Measurements from ENCODE around the gene NINL. TPM values are rescaled to one million over a fixed set of nuclear protein-coding genes. Genes with fewer than 3 reads are reported as not detected.
"Not testable (repeated sequence)": the region's sequence is repeated elsewhere in the genome, so short reads cannot be mapped to it uniquely, and the experiment has no call there.

NINL gene
- total RNA-seq (1 to 10 TPM; 1.1 to 5.0 TPM), total RNA-seq (4.0 to 10.4 reads per million in 2 donors)

DNA sequence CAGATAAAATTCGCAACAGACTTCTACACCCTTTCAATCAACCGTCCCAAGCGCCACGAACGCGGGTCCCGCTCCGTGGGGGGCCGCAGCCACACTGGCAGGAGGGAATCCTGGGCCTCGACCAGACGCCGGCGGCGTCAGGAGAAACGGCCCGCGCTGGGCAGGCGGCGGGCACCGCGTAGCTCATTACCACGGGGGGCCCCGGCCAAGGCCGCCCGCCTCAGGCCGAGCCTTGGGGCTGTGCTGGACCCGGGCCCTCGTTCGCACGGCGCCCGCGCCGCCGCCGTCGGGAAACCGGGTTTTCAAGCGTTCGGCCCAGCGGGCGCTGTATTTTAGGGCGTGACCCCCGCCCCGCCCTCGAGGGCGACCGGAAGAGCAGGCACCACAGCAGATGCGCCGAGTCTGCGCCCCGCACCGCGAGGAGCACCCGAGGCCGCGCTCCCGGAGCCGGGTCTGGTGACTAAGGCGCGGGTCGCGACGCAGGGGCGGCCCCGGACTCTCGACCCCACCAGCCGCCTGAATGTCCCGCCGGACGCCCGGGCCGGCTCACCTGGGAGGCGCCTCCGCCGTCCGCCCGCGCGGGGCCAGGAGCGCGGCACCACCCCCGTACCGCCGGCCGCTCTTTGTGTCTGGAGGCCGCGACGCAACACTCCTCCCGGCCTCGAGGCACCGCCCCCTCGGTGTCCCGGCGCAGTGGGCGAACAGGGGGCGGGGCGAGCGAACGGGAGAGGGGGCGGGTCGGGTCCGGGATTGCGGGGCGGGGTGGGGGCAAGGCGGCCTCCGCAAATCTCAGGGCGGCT is at the start of gene NINL:
NINL (minus strand) TSS at position 627 of the 800 bp plus-strand sequence. CDS start 58,944 bp downstream, outside the sequence.
- no peaks in the 10 kb centered on the region for H3K36me3 Mint-ChIP-seq (ENCODE audit: low read depth)
- H3K27me3 Mint-ChIP-seq = no peaks in the 10 kb centered on the region
- DNase-seq = peak; percentile 15 to 23 (median 23)
- peak; percentile 81 for ATAC-seq
- H3K4me3 Mint-ChIP-seq = peak within 1 kb of the TSS; percentile 83
- H3K4me1 Mint-ChIP-seq = peaks cover 6% of the 10 kb centered on the region
- H3K27ac Mint-ChIP-seq = peak within 1 kb of the TSS; percentile 54
- H3K9me3 ChIP-seq (ENCODE audit: control insufficient read depth, low read length, poor library complexity, severe bottlenecking) = no peaks in the 10 kb centered on the region

DNA sequence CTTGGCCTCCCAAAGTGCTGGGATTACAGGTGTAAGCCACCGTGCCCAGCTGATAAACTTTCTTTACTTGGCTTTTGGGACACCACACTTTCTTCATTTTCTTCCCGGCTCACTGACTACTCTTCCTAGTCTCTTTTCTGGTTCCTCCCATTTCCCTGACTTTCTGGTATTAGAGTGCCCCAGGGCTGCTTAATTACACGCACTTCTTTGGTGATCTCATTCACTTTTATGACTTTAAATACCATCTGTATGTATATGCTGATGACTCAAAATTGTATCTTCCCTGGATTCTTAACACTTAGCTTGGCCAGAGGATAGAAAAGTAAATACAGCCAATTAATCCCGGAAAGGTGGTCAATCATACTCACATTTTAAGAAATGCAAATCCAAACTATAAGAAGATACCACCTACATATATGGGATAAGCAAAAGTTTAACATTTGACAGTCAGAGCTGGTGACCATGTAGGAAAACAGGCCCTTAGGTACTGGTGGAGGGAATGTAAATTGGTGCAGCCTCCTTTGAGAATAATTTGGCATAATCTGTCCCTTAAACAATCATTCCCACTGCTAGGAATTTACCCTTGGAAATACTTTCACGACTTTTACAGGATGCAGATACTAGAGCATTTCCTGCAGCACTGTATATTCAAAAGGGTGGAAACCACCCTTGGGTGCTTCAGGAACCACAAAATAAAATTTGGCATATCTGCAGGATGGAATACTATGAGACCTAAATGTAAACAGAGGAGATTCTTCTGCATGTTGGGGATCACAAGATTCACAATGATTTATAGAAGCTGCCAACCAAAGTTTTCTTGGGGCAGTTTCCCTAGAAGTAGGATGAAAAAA is 47.8 kb upstream of the NINL start:
- H3K27ac Mint-ChIP-seq = no peak overlapping the region
- no peak for ATAC-seq
- H3K9me3 ChIP-seq (ENCODE audit: control insufficient read depth, low read length, poor library complexity, severe bottlenecking) = no peaks in the 10 kb centered on the region
- no peak overlapping the region for H3K4me3 Mint-ChIP-seq
- H3K4me1 Mint-ChIP-seq = peaks cover 5% of the 10 kb centered on the region
- no peak for DNase-seq
- H3K27me3 Mint-ChIP-seq = no peaks in the 10 kb centered on the region
- H3K36me3 Mint-ChIP-seq (ENCODE audit: low read depth) = peaks cover 2% of the 10 kb centered on the region

DNA sequence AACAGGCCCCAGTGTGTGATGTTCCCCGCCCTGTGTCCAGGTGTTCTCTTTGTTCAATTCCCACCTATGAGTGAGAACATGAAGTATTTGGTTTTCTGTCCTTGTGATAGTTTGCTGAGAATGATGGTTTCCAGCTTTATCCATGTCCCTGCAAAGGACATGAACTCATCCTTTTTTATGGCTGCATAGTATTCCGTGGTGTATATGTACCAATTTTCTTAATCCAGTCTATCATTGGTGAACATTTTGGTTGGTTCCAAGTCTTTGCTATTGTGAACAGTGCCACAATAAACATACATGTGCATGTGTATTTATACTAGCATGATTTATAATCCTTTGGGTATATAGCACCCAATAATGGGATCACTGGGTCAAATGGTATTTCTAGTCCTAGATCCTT is 45.3 kb upstream of the NINL start:
- not testable (repeated sequence) for H3K4me3 Mint-ChIP-seq; H3K27me3 Mint-ChIP-seq; ATAC-seq; DNase-seq; H3K9me3 ChIP-seq (ENCODE audit: control insufficient read depth, low read length, poor library complexity, severe bottlenecking); H3K36me3 Mint-ChIP-seq (ENCODE audit: low read depth); H3K27ac Mint-ChIP-seq
- peaks cover 11% of the 10 kb centered on the region for H3K4me1 Mint-ChIP-seq

DNA sequence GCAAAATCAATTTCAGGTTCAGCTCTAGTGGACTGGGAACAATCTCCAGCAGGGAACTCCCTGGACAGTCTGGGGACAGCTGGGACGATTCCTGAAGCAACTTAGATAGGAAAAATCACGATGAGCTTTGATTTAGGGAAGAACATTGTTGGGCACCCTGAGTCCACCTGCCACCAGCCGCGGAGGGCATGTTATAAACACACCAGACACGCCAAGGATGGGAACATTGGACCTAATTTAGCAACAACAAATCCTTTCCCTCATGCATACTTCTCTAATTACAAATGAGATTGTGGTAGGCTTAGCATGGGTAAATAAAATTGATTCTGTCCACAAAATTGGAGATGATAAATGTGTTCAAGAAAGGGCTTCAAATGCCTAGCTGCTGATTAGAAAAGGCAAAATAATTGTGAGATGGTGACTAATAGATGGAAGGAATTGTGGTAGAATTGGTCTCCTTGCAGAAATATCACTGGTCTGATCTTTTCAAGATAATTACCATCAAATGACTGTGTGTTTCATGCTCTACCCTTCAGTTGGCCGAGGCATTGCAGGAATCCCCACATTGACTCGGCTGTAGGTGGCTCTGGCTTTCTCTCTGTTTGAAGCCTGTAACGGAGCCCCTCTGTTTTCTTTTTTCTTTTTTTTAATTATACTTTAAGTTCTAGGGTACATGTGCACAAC is 44.6 kb upstream of the NINL start:
- no peaks in the 10 kb centered on the region for H3K27me3 Mint-ChIP-seq
- H3K36me3 Mint-ChIP-seq (ENCODE audit: low read depth) = peaks cover 2% of the 10 kb centered on the region
- ATAC-seq = no peak
- no peaks in the 10 kb centered on the region for H3K9me3 ChIP-seq (ENCODE audit: control insufficient read depth, low read length, poor library complexity, severe bottlenecking)
- no peak for DNase-seq
- no peak overlapping the region for H3K27ac Mint-ChIP-seq
- peaks cover 11% of the 10 kb centered on the region for H3K4me1 Mint-ChIP-seq
- no peak overlapping the region for H3K4me3 Mint-ChIP-seq

DNA sequence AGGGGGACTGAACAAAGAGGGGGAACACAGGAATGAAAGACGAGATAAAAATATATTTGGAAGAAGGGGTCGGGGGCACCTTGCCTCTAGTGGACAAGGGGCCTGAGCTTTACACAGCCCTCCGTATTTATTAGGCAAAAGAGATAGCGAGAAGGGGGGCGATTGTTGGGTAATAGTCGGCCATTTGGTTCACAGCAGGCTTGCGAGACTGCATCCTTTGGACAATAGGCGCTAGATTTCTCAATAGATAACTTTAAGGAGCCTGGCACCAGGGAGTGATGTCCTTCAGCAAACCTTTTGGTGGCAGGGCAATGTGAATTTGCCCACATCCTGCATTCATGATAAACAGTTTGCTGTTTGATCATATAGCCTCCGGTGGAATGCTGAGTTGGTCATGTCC is 41.4 kb upstream of the NINL start:
- ATAC-seq (no peak), DNase-seq (no peak)
- Mint-ChIP-seq H3K36me3 (ENCODE audit: low read depth) (no peaks in the 10 kb centered on the region), H3K4me1 (peaks cover 25% of the 10 kb centered on the region), H3K4me3 (no peak overlapping the region), H3K27ac (no peak overlapping the region), H3K27me3 (no peaks in the 10 kb centered on the region)
- H3K9me3 ChIP-seq (ENCODE audit: control insufficient read depth, low read length, poor library complexity, severe bottlenecking) = no peaks in the 10 kb centered on the region

DNA sequence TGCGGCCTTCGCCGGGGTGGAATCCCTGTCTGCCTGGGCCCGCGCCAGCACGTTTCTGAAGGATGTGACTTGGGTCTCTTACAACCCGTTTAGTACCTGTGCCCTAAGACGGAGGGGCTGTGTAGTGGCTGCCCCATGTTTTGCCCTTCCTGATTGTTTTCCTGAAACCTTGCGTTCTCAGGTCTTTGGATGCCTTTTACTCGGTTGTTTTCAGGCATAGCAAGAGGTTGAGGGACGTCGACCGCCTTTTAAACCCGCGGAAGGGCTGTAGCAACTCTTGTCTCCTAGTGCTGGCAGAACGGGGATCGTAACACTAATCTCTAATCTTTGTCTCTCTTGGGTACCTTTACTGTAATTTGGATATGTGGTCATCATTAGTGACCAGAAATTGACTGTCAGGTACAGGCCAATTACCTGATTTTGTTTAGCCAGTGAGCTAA is 39.2 kb upstream of the NINL start:
- Mint-ChIP-seq H3K36me3 (ENCODE audit: low read depth) (no peaks in the 10 kb centered on the region), H3K4me3 (peak overlapping the region; percentile 92), H3K27me3 (no peaks in the 10 kb centered on the region), H3K4me1 (peaks cover 29% of the 10 kb centered on the region), H3K27ac (peak overlapping the region; percentile 96)
- ATAC-seq (no peak), DNase-seq (no peak)
- no peaks in the 10 kb centered on the region for H3K9me3 ChIP-seq (ENCODE audit: control insufficient read depth, low read length, poor library complexity, severe bottlenecking)

DNA sequence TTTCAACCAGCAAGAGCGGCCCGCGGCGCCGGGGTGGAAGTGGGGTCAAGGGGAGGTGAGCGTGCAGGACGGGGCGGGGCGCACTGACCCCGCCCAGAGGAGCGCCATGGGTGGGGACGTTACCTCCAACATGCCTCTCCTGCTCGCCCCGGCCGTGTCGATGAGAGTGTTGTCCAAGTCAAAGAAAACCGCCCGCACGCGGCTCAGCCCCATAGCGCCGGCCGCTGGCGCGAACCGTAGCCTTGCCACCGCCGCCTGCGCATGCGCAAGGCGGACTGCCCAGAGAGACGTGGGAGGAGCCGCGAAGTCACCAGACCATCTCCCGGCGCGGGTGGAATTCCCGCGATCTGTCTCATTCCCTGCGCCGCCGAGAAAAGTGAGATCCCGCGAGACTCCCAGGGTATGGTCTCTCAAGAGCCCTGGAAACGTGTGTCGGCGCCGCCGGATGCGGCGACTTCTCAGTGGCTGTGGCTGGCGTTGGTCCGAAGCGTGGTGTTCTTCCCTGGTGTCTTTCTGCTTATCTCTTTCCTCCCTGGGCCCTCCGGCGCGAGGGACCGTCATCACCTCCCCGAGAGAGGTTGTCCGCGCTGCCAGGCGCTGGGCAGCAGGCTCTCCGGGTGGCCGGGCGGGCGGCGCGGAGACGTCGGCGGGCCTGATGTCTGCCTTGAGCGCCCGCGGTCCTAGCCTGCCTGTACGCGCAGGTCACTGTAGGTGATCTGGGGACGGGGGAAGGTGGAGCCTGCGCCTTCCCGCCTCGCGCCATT is 38.6 kb upstream of the NINL start, which contains the start of gene NANP:
NANP (minus strand) TSS at position 279 of the 764 bp plus-strand sequence; CDS start at position 213, 66 bp downstream.
- peak; percentile 69 to 76 (median 73) for DNase-seq
- peak within 1 kb of the TSS; percentile 96 for H3K27ac Mint-ChIP-seq
- H3K9me3 ChIP-seq (ENCODE audit: control insufficient read depth, low read length, poor library complexity, severe bottlenecking) = no peaks in the 10 kb centered on the region
- no peaks in the 10 kb centered on the region for H3K36me3 Mint-ChIP-seq (ENCODE audit: low read depth)
- peak within 1 kb of the TSS; percentile 92 for H3K4me3 Mint-ChIP-seq
- no peaks in the 10 kb centered on the region for H3K27me3 Mint-ChIP-seq
- peak; percentile 86 for ATAC-seq
- H3K4me1 Mint-ChIP-seq = peaks cover 30% of the 10 kb centered on the region

DNA sequence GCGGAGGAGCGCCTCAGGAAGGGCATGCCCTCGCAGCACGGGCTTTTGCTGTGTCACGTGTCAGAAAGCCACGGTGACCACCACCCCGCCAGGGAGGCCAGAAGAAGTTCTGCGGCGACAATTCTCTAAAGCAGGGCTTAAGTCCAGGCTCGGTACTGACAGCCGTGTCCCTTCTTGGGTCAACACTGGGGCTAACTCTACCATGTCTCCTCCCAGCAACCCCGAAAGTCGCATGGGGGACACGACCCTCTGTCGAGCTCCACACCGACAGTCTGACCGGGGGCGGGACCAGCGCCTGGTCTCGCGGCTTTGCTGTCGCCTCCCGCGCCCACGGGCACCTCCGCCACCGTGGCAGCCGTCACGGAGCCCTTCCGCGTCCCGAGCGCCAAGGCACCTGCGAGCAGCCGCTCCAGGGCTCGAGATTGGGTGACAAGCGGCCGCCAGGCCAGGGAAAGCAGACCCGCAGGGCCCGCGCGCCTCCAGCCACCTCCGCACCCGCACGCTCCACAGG is 37.9 kb upstream of the NINL start:
- peaks cover 29% of the 10 kb centered on the region for H3K4me1 Mint-ChIP-seq
- ATAC-seq = peak; percentile 2
- no peaks in the 10 kb centered on the region for H3K27me3 Mint-ChIP-seq
- DNase-seq = peak; percentile 7 to 14 (median 8)
- peak overlapping the region; percentile 92 for H3K4me3 Mint-ChIP-seq
- peak overlapping the region; percentile 96 for H3K27ac Mint-ChIP-seq
- no peaks in the 10 kb centered on the region for H3K36me3 Mint-ChIP-seq (ENCODE audit: low read depth)
- no peaks in the 10 kb centered on the region for H3K9me3 ChIP-seq (ENCODE audit: control insufficient read depth, low read length, poor library complexity, severe bottlenecking)

DNA sequence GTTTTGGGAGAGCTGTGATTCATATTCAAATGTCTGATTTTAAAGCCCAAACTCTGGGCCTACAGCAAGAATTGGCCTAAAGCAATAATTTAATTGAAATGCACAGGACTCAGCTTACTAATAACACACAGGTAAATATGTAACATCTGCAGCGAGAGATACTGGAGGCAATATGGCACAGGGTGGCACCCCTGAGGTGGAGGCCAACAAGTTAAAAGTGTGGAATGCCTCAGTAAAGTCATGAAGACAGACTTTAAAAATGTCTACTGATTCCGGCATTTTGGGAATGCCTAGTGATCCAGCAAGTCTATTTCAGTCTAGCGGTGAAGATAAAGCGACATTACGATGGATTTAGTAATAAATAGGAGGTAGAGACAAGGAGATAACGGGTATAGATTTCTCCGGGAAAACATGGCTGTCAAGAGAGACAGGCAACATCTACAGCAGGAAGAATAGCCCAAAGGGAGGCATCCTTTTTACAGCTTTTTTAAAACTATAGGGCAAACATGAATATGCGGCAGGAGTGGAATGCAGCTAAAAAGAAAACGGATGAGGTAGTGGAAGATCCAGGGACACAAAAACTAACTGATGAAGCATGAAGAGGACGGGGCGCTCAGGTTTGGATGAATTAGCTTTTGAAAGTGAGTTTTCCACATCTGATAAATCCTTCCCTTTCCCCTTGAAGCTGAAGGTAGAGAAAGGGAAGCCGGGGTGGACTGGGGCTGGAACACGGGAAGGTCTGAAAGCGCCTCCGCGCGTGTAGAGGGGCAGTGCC is 37.3 kb upstream of the NINL start:
- ATAC-seq (no peak), DNase-seq (no peak)
- peak overlapping the region; percentile 92 for H3K4me3 Mint-ChIP-seq
- peaks cover 30% of the 10 kb centered on the region for H3K4me1 Mint-ChIP-seq
- no peaks in the 10 kb centered on the region for H3K9me3 ChIP-seq (ENCODE audit: control insufficient read depth, low read length, poor library complexity, severe bottlenecking)
- peak overlapping the region; percentile 96 for H3K27ac Mint-ChIP-seq
- peaks cover 2% of the 10 kb centered on the region for H3K36me3 Mint-ChIP-seq (ENCODE audit: low read depth)
- H3K27me3 Mint-ChIP-seq = no peaks in the 10 kb centered on the region

DNA sequence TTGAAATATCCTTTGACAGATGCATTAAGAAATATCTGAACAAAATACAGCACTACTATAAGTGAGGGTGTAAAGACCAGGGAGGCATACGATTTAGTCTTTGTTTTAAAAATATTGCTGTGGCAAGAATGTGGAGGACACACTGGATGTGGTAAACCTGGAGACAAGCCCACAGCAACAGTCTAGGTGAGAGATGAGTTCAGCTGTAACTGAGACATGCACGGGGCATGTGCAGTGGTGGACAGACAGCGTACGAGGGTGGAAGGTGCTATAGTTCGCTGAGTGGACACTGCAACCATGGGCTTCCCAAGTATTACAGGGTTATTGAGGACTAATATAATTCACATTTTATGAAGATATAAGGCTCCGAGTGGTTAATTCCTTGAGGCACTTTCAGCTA is 36.7 kb upstream of the NINL start:
- H3K4me1 Mint-ChIP-seq = peaks cover 30% of the 10 kb centered on the region
- peak overlapping the region; percentile 92 for H3K4me3 Mint-ChIP-seq
- H3K36me3 Mint-ChIP-seq (ENCODE audit: low read depth) = peaks cover 2% of the 10 kb centered on the region
- no peak for DNase-seq
- H3K27me3 Mint-ChIP-seq = no peaks in the 10 kb centered on the region
- H3K27ac Mint-ChIP-seq = peak overlapping the region; percentile 96
- no peaks in the 10 kb centered on the region for H3K9me3 ChIP-seq (ENCODE audit: control insufficient read depth, low read length, poor library complexity, severe bottlenecking)
- ATAC-seq = no peak

DNA sequence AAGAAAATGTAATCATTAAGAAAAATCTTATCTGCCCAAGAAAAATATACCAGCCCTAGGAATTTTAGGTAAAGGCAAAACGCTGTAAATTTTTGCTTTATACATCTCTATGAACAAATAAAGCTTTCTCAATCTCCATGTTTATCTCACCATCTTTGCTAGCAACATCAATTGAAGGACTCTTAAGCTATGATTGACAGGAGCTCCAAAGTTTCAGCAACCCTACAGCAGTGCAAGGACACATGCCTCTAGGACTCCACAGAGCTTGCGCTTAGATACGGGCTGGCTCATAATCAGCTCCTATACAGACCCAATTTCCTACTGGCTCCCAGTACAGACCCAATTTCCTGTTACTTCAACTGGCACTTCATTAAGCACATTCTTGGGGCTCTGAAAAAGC is 34.2 kb upstream of the NINL start:
- ATAC-seq = no peak
- peaks cover 22% of the 10 kb centered on the region for H3K4me1 Mint-ChIP-seq
- H3K27me3 Mint-ChIP-seq = no peaks in the 10 kb centered on the region
- H3K9me3 ChIP-seq (ENCODE audit: control insufficient read depth, low read length, poor library complexity, severe bottlenecking) = no peaks in the 10 kb centered on the region
- H3K4me3 Mint-ChIP-seq = no peak overlapping the region
- no peak for DNase-seq
- H3K36me3 Mint-ChIP-seq (ENCODE audit: low read depth) = peaks cover 5% of the 10 kb centered on the region
- H3K27ac Mint-ChIP-seq = no peak overlapping the region

DNA sequence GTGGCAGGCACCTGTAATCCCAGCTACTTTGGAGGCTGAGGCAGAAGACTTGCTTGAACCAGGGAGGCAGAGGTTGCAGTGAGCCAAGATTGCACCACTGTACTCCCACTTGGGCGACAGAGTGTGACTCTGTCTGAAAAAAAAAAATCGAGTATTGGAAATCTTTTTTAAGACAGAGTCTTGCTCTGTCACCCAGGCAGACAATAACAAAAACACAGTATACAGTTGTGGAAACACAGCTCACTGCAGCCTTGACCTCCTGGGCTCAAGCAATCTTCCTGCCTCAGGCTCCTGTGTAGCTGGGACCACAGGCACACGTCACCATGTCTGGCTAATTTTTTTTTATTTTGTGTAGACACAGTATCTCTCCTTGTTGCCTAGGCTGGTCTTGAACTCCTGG is 23.4 kb upstream of the NINL start:
- H3K27ac Mint-ChIP-seq = no peak overlapping the region
- no peak overlapping the region for H3K4me3 Mint-ChIP-seq
- DNase-seq (no peak), ATAC-seq (no peak)
- no peaks in the 10 kb centered on the region for H3K4me1 Mint-ChIP-seq
- H3K27me3 Mint-ChIP-seq = no peaks in the 10 kb centered on the region
- no peaks in the 10 kb centered on the region for H3K9me3 ChIP-seq (ENCODE audit: control insufficient read depth, low read length, poor library complexity, severe bottlenecking)
- peaks cover 3% of the 10 kb centered on the region for H3K36me3 Mint-ChIP-seq (ENCODE audit: low read depth)

All from T-helper 17 cell (primary cell).